Esophagus muscularis mucosa (tissue), 4 donors: ENCODE data around the gene PLEKHA6. TPM values are rescaled to one million over a fixed set of nuclear protein-coding genes. Genes with fewer than 3 reads are reported as not detected.

ENCODE experiments used
- DNase-seq: peaks from one replicate; pipeline ENCODE4 v3.0.0-alpha.2; 2017; ENCODE audit errors: extremely low spot score
- H3K27ac ChIP-seq, 4 donors: fragments of 200-600 bp; sonication (generic); replicated peaks in 1 of 4; 1 replicate in 3 of 4; 2 replicates in 1 of 4; pipeline ENCODE4 v1.5.1; 2016 to 2019; ENCODE audit warnings: mild to moderate bottlenecking in 1 of 4
- H3K27me3 ChIP-seq, 4 donors: fragments of 200-600 bp; sonication (generic); one replicate each; pipeline versions ENCODE4 v1.5.1 to v1.6.0; 2016 to 2019
- H3K36me3 ChIP-seq, 4 donors: fragments of 200-600 bp; sonication (generic); one replicate each; pipeline ENCODE4 v1.5.1; 2016 to 2019
- H3K4me1 ChIP-seq, 4 donors: fragments of 200-600 bp; sonication (generic); one replicate each; pipeline ENCODE4 v1.5.1; 2016 to 2019
- H3K4me3 ChIP-seq, 4 donors: fragments of 200-600 bp; sonication (generic); 1 replicate in 2 of 4; 2 replicates in 2 of 4; pipeline ENCODE4 v1.5.1; 2016 to 2019; ENCODE audit warnings: mild to moderate bottlenecking in 4 of 4, moderate library complexity in 1 of 4
- H3K9me3 ChIP-seq, 4 donors: fragments of 200-600 bp; sonication (generic); 1 replicate in 3 of 4; 2 replicates in 1 of 4; pipeline ENCODE4 v1.5.1; 2016 to 2019
- EP300 ChIP-seq: sonication (generic); formaldehyde crosslinking; IDR thresholded peaks from one replicate; pipeline ENCODE4 v1.6.1; 2017; ENCODE audit warnings: antibody characterized with exemption
- POLR2A ChIP-seq: fragments of 450-650 bp; IDR thresholded peaks from one replicate; pipeline ENCODE4 v1.6.1; 2017; ENCODE audit warnings: antibody characterized with exemption, moderate library complexity, mild to moderate bottlenecking, low read depth
- POLR2AphosphoS5 ChIP-seq, 2 donors: sonication (generic); formaldehyde crosslinking; IDR thresholded peaks; one replicate each; pipeline ENCODE4 v1.6.1; 2017; ENCODE audit warnings: antibody characterized with exemption in 2 of 2
- WGBS: methylation state at CpG from one replicate; pipeline ENCODE4 v1.1.5; 2018; 5-methylcytosine and 5-hydroxymethylcytosine counted together
- intact Hi-C: fragments of 100-400 bp; cut with DNase I; formaldehyde crosslinking; loops from one replicate; pipeline ENCODE4 v1.15.1; 2023
- total RNA-seq, 4 donors: library from RNA; depleted of rRNA; stranded (reverse); fragments of >200 nt; gene quantifications; one replicate each; pipeline versions ENCODE4 v1.1.0 to v1.2.1, GENCODE V29; 2016
- TF ChIP-seq, protein P1 (sequence below), 3 experiments: fragments of 200-600 bp in 2 of 3; fragments of 450-650 bp in 1 of 3; sonication (generic) in 2 of 3; IDR thresholded peaks; one replicate each; pipeline ENCODE4 v1.5.1; 2017 to 2019; ENCODE audit warnings: antibody characterized with exemption in 3 of 3, mild to moderate bottlenecking in 2 of 3, moderate library complexity in 1 of 3

The PLEKHA6 gene
- total RNA-seq, 4 donors from 2014 or later: 11.9 to 22.4 (median 15.9) TPM

DNA sequence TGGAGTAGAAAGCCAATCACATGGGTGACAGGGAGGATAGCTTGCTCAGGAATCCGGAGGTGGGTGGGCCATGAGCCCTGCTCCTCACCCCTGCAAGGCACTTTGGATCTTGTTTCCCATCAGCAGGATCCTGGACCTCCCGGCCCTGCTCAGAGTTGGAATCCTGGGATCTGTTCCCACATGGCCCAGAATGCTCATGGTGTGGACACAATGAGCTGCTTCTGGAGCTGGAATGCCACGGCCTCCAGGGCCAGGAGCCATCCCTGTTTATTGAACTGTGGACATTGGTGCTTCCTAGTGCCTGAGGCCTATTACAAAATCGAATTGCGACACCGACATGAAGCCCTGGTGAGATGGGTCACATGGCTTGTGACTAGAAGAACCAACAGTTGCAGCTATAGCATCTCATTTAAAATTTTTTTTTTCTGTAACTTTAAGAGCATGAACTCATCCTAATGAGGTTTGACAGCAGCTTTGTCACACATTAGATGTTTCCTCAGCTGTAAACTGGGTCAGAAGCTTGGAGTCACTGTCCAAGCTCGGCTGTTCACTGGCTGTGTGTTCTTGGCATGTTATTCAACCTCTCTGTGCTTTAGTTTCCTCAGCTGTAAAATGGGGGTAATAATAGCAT is 105.6 kb downstream of the PLEKHA6 start:
- H3K4me1 ChIP-seq: peaks cover 0 to 16% (median 11%) of the 10 kb centered on the region in 4 donors
- WGBS: 75% methylated on average over 6 of the region's 7 CpGs
- TF ChIP-seq POLR2A: no peak
- peak in 1 of 2 donors; percentile 47 for TF ChIP-seq POLR2AphosphoS5 (IDR thresholded peaks at IDR 0.05)
- TF ChIP-seq, protein P1, sequence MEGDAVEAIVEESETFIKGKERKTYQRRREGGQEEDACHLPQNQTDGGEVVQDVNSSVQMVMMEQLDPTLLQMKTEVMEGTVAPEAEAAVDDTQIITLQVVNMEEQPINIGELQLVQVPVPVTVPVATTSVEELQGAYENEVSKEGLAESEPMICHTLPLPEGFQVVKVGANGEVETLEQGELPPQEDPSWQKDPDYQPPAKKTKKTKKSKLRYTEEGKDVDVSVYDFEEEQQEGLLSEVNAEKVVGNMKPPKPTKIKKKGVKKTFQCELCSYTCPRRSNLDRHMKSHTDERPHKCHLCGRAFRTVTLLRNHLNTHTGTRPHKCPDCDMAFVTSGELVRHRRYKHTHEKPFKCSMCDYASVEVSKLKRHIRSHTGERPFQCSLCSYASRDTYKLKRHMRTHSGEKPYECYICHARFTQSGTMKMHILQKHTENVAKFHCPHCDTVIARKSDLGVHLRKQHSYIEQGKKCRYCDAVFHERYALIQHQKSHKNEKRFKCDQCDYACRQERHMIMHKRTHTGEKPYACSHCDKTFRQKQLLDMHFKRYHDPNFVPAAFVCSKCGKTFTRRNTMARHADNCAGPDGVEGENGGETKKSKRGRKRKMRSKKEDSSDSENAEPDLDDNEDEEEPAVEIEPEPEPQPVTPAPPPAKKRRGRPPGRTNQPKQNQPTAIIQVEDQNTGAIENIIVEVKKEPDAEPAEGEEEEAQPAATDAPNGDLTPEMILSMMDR (IDR thresholded peaks at IDR 0.05): no peak
- intact Hi-C loops: no loop called here
- DNase-seq: peak; percentile 94
- peaks cover 0 to 3% (median 0%) of the 10 kb centered on the region in 4 donors for H3K27me3 ChIP-seq
- H3K36me3 ChIP-seq: peaks cover 0 to 15% (median 0%) of the 10 kb centered on the region in 4 donors
- no peak overlapping the region for H3K27ac ChIP-seq
- H3K4me3 ChIP-seq: no peak overlapping the region
- no peaks in the 10 kb centered on the region for H3K9me3 ChIP-seq

- Histone ChIP-seq H3K27me3 (peaks cover 0 to 3% (median 0%) of the 10 kb centered on the region in 4 donors), H3K4me3 (no peak overlapping the region), H3K9me3 (no peaks in the 10 kb centered on the region), H3K27ac (peak overlapping the region in 1 of 4 donors; percentile 22), H3K36me3 (peaks cover 0 to 11% (median 0%) of the 10 kb centered on the region in 4 donors), H3K4me1 (peaks cover 0 to 16% (median 11%) of the 10 kb centered on the region in 4 donors)
- DNase-seq: no peak
- WGBS: 87% methylated on average over 6 of the region's 6 CpGs
- TF ChIP-seq POLR2A: no peak
- TF ChIP-seq, protein P1 (IDR thresholded peaks at IDR 0.05): no peak
- no peak for TF ChIP-seq EP300
- intact Hi-C loops: no loop called here
Measured at GRCh38 chr1:204251926-204252689, 107.6 kb downstream of the PLEKHA6 start.

DNA sequence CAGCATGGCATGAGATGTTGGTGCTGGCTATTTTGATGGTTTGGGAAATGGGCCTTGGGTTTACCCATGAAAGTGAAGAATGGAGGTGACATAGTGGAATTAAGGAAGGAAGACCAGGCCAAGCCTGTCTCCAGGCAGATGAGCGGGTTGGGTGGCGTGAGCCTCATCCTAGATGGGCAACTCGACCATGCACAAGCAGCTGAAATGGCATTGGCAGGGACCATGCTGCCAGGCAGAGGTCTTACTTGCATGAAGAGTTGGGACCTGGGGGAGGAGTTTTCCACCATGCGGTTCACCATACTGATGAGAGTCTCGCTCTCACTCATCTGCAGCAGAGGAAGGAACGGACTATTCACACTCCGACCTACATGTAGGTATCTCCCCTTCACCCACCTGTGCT is 108.4 kb downstream of the PLEKHA6 start:
- intact Hi-C loops: no loop called here
- peaks cover 0 to 3% (median 0%) of the 10 kb centered on the region in 4 donors for H3K27me3 ChIP-seq
- H3K9me3 ChIP-seq: no peaks in the 10 kb centered on the region
- peaks cover 0 to 16% (median 11%) of the 10 kb centered on the region in 4 donors for H3K4me1 ChIP-seq
- TF ChIP-seq, protein P1 (IDR thresholded peaks at IDR 0.05): no peak
- TF ChIP-seq POLR2A: no peak
- DNase-seq: no peak
- H3K4me3 ChIP-seq: no peak overlapping the region
- peaks cover 0 to 11% (median 0%) of the 10 kb centered on the region in 4 donors for H3K36me3 ChIP-seq
- peak overlapping the region in 1 of 4 donors; percentile 22 for H3K27ac ChIP-seq
- WGBS: 84% methylated on average over 5 of the region's 7 CpGs

DNA sequence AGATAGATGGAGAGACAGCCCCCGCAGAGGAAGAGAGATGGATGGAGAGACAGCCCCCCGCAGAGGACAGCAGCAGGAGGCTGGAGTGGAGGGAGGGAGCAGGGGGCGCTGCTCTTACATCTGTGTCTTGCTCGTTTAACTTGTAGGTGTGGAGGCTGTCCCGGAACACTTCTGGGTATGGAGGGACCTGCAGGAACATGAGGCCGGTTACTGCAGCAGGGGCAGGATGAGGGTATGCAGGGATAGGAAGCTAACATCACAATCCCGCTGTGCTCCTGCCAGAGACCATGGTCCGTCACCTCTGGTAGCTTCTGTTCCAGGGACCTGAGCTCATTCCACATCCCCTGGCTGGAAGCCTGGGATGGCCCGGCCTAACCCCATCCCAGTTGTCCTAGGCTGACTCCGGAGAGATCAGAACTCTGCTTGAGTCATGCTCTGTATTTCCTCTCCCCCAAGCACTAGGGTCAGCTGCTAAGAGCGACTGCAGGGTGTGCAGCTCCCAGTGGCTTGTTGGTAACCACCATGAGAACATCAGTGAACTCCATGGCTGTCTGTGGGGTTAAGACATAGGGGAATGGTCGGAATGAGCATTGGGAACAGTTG is 109.2 kb downstream of the PLEKHA6 start:
- no peaks in the 10 kb centered on the region for H3K9me3 ChIP-seq
- peaks cover 0 to 3% (median 0%) of the 10 kb centered on the region in 4 donors for H3K27me3 ChIP-seq
- 81% methylated on average over 12 of the region's 12 CpGs for WGBS
- TF ChIP-seq EP300 (no peak), POLR2AphosphoS5 (IDR thresholded peaks at IDR 0.05) (no peak), POLR2A (no peak)
- TF ChIP-seq, protein P1 (IDR thresholded peaks at IDR 0.05): no peak
- DNase-seq: no peak
- H3K27ac ChIP-seq: no peak overlapping the region
- H3K4me1 ChIP-seq: peaks cover 0 to 11% (median 9%) of the 10 kb centered on the region in 4 donors
- no peak overlapping the region for H3K4me3 ChIP-seq
- intact Hi-C loops: no loop called here
- H3K36me3 ChIP-seq: peaks cover 0 to 17% (median under 1%) of the 10 kb centered on the region in 4 donors
